Right renal pelvis (tissue), 4 donors: Measurements from ENCODE around the gene PKIB. TPM values are rescaled to one million over a fixed set of nuclear protein-coding genes. Genes with fewer than 3 reads are reported as not detected.
"Not testable (repeated sequence)": the region's sequence is repeated elsewhere in the genome, so short reads cannot be mapped to it uniquely, and the experiment has no call there.

Source experiments
- DNase-seq, 4 donors: peaks; one replicate each; pipeline ENCODE4 v3.0.0-alpha.2; 2013; ENCODE audit warnings: low read depth in 4 of 4, low spot score in 3 of 4, missing footprints in 1 of 4
- polyA plus RNA-seq, 4 donors: library from polyadenylated mRNA; unstranded; fragments of 120-200 nt; gene quantifications; one replicate each; pipeline ENCODE4 v1.2.1, GENCODE V29; 2013; ENCODE audit not compliant: insufficient read length in 4 of 4

PKIB gene
- polyA plus RNA-seq, 4 donors: 1.4 to 2.6 (median 1.8) TPM

- no peak for DNase-seq
Measured at GRCh38 chr6:122620428-122620827, 10.2 kb downstream of the PKIB start.

- no peak for DNase-seq
Measured at GRCh38 chr6:122620902-122621301, 10.7 kb downstream of the PKIB start.

GRCh38 chr6:122621638-122622037 is 11.4 kb downstream of the PKIB start:
- DNase-seq: no peak

GRCh38 chr6:122622479-122622878 is 12.3 kb downstream of the PKIB start:
- no peak for DNase-seq

- DNase-seq: no peak
Measured at GRCh38 chr6:122623279-122623678, 13.1 kb downstream of the PKIB start.

- DNase-seq: no peak
Measured at GRCh38 chr6:122624853-122625252, 14.6 kb downstream of the PKIB start.

GRCh38 chr6:122628714-122629113 is 18.5 kb downstream of the PKIB start:
- no peak for DNase-seq

GRCh38 chr6:122631571-122632249 is 21.5 kb downstream of the PKIB start:
- DNase-seq: no peak

GRCh38 chr6:122640366-122640765 is 30.2 kb downstream of the PKIB start:
- DNase-seq: no peak

GRCh38 chr6:122641819-122642218 is 31.6 kb downstream of the PKIB start:
- DNase-seq: no peak

- DNase-seq: not testable (repeated sequence)
Measured at GRCh38 chr6:122642604-122643003, 32.4 kb downstream of the PKIB start.

- DNase-seq: no peak
Measured at GRCh38 chr6:122645256-122645655, 35.1 kb downstream of the PKIB start.

- DNase-seq: no peak
Measured at GRCh38 chr6:122647765-122648164, 37.6 kb downstream of the PKIB start.

- DNase-seq: no peak
Measured at GRCh38 chr6:122648726-122649125, 38.5 kb downstream of the PKIB start.

- no peak for DNase-seq
Measured at GRCh38 chr6:122649701-122650100, 39.5 kb downstream of the PKIB start.

GRCh38 chr6:122650403-122650802 is 40.2 kb downstream of the PKIB start:
- no peak for DNase-seq

GRCh38 chr6:122651031-122651430 is 40.8 kb downstream of the PKIB start:
- no peak for DNase-seq

- DNase-seq: no peak
Measured at GRCh38 chr6:122651604-122652003, 41.4 kb downstream of the PKIB start.

GRCh38 chr6:122652431-122652830 is 42.2 kb downstream of the PKIB start:
- no peak for DNase-seq

- no peak for DNase-seq
Measured at GRCh38 chr6:122653094-122653493, 42.9 kb downstream of the PKIB start.

- DNase-seq: no peak
Measured at GRCh38 chr6:122654012-122654411, 43.8 kb downstream of the PKIB start.

GRCh38 chr6:122657601-122658000 is 47.4 kb downstream of the PKIB start:
- peak in 1 of 4 donors; percentile 5 for DNase-seq

- DNase-seq: no peak
Measured at GRCh38 chr6:122660296-122660695, 50.1 kb downstream of the PKIB start.
